HFFc6 (cell line): ENCODE measurements around the gene RASA3. TPM values are rescaled to one million over a fixed set of nuclear protein-coding genes. Genes with fewer than 3 reads are reported as not detected.
A peak's percentile ranks its signal among the peaks of the same experiment; 100 is the strongest.

ENCODE experiments used
- DNase-seq: peaks from one replicate; pipeline ENCODE4 v3.0.0-alpha.2; 2018
- H3K27ac Mint-ChIP-seq: 2 replicates; pipeline ENCODE4 v1.8.0; 2020; ENCODE audit warnings: mild to moderate bottlenecking, mixed read lengths
- H3K27me3 Mint-ChIP-seq: 2 replicates; pipeline ENCODE4 v1.8.0; 2021; ENCODE audit warnings: mild to moderate bottlenecking, moderate library complexity, mixed read lengths; ENCODE audit not compliant: insufficient read depth
- H3K36me3 Mint-ChIP-seq: 2 replicates; pipeline ENCODE4 v1.8.0; 2021; ENCODE audit warnings: low read depth, mixed read lengths
- H3K4me1 Mint-ChIP-seq: 2 replicates; pipeline ENCODE4 v1.8.0; 2020; ENCODE audit warnings: low read depth, mixed read lengths
- H3K4me3 Mint-ChIP-seq: 2 replicates; pipeline ENCODE4 v1.8.0; 2020; ENCODE audit warnings: mild to moderate bottlenecking, moderate library complexity, mixed read lengths
- H3K9me3 Mint-ChIP-seq: 2 replicates; pipeline ENCODE4 v1.8.0; 2020; ENCODE audit warnings: mild to moderate bottlenecking, mixed read lengths
- CTCF ChIP-seq: fragments of 200-600 bp; sonication (generic); IDR thresholded peaks from 2 replicates; pipeline ENCODE4 v1.5.0; 2021; ENCODE audit warnings: antibody characterized with exemption, mild to moderate bottlenecking
- total RNA-seq, 6 experiments: library from RNA; stranded (reverse); fragmentation: NEBNext Ultra II Directional; extraction: Animal tissue kit (Norgen Biotek cat#: 25700); gene quantifications; 2 replicates in 1 of 6; 3 replicates in 5 of 6; pipeline ENCODE4 v1.2.3, GENCODE V29; 2021

RASA3 gene
- total RNA-seq, 6 experiments from 2014 or later: 31.6 to 37.6 (median 33.1) TPM

GRCh38 chr13:114108141-114108761 is 24.2 kb downstream of the RASA3 start:
- peak overlapping the region; percentile 95 for H3K27ac Mint-ChIP-seq
- peaks cover 74% of the 10 kb centered on the region for H3K4me1 Mint-ChIP-seq
- H3K36me3 Mint-ChIP-seq: peaks cover 21% of the 10 kb centered on the region
- peak overlapping the region; percentile 76 for H3K4me3 Mint-ChIP-seq
- no peaks in the 10 kb centered on the region for H3K9me3 Mint-ChIP-seq
- H3K27me3 Mint-ChIP-seq: peaks cover 11% of the 10 kb centered on the region
- no peak for TF ChIP-seq CTCF
- no peak for DNase-seq

GRCh38 chr13:114107686-114108081 is 24.7 kb downstream of the RASA3 start:
- DNase-seq: peak; percentile 87
- Mint-ChIP-seq H3K27me3 (peaks cover 10% of the 10 kb centered on the region), H3K27ac (peak overlapping the region; percentile 95), H3K36me3 (peaks cover 21% of the 10 kb centered on the region), H3K9me3 (no peaks in the 10 kb centered on the region), H3K4me3 (peak overlapping the region; percentile 76), H3K4me1 (peaks cover 68% of the 10 kb centered on the region)
- no peak for TF ChIP-seq CTCF

- no peak for TF ChIP-seq CTCF
- H3K27ac Mint-ChIP-seq: peak overlapping the region; percentile 95
- no peaks in the 10 kb centered on the region for H3K9me3 Mint-ChIP-seq
- H3K4me3 Mint-ChIP-seq: peak overlapping the region; percentile 76
- no peak for DNase-seq
- peaks cover 22% of the 10 kb centered on the region for H3K36me3 Mint-ChIP-seq
- peaks cover 10% of the 10 kb centered on the region for H3K27me3 Mint-ChIP-seq
- peaks cover 64% of the 10 kb centered on the region for H3K4me1 Mint-ChIP-seq
Measured at GRCh38 chr13:114106991-114107685, 25.3 kb downstream of the RASA3 start.

GRCh38 chr13:114106526-114106925 is 25.9 kb downstream of the RASA3 start:
- Mint-ChIP-seq H3K27me3 (peaks cover 10% of the 10 kb centered on the region), H3K4me1 (peaks cover 62% of the 10 kb centered on the region), H3K4me3 (no peak overlapping the region), H3K36me3 (peaks cover 27% of the 10 kb centered on the region), H3K9me3 (no peaks in the 10 kb centered on the region), H3K27ac (peak overlapping the region; percentile 95)
- no peak for DNase-seq
- TF ChIP-seq CTCF: no peak

- peaks cover 65% of the 10 kb centered on the region for H3K4me1 Mint-ChIP-seq
- H3K27me3 Mint-ChIP-seq: peaks cover 10% of the 10 kb centered on the region
- H3K36me3 Mint-ChIP-seq: peaks cover 26% of the 10 kb centered on the region
- H3K9me3 Mint-ChIP-seq: no peaks in the 10 kb centered on the region
- no peak for DNase-seq
- no peak for TF ChIP-seq CTCF
- peak overlapping the region; percentile 95 for H3K27ac Mint-ChIP-seq
- 0 out of 2 replicates have a peak overlapping the region, but pooled peaks have one; percentile 13 for H3K4me3 Mint-ChIP-seq
Measured at GRCh38 chr13:114105521-114106225, 26.8 kb downstream of the RASA3 start.
